Measurements from ENCODE around the gene CD247. TPM values are rescaled to one million over a fixed set of nuclear protein-coding genes. Genes with fewer than 3 reads are reported as not detected.
"Not testable (repeated sequence)": the region's sequence is repeated elsewhere in the genome, so short reads cannot be mapped to it uniquely, and the experiment has no call there.

CD247 gene
- total and polyA plus RNA-seq, 2 donors from 2014 or later: 1.8 to 7.7 TPM

GRCh38 chr1:167562702-167563101 lies 44.4 kb upstream of the CD247 start:
- no peak for DNase-seq
- H3K4me3 ChIP-seq (ENCODE audit: low read length in 3 of 3): no peak overlapping the region

GRCh38 chr1:167561753-167562152 lies 43.4 kb upstream of the CD247 start:
- no peak for DNase-seq
- intact Hi-C loops (cut with DNase I): no loop called here
- no peak for FAIRE-seq

More at GRCh38 chr1:167562702-167563101, 44.4 kb upstream of the CD247 start:
- Histone ChIP-seq H3K9ac (ENCODE audit: low read length in 3 of 3) (no peak overlapping the region), H3K36me3 (ENCODE audit: control insufficient read depth in 2 of 3, insufficient read depth in 3 of 3, low read length in 3 of 3) (no peaks in the 10 kb centered on the region), H3K27me3 (ENCODE audit: control insufficient read depth, insufficient read depth, low read length) (no peaks in the 10 kb centered on the region), H3K4me1 (ENCODE audit: control insufficient read depth in 2 of 3, insufficient read depth in 2 of 3, low read depth in 1 of 3, low read length in 3 of 3) (peaks cover 0 to 2% (median 0%) of the 10 kb centered on the region in 3 donors), H3K9me3 (ENCODE audit: control insufficient read depth in 2 of 3, insufficient read depth in 1 of 3, low read length in 3 of 3) (no peaks in the 10 kb centered on the region), H3K27ac (ENCODE audit: low read depth in 2 of 2, low read length in 2 of 2) (no peak overlapping the region)
- TF ChIP-seq CTCF (IDR thresholded peaks at IDR 0.05; ENCODE audit: borderline replicate concordance, extremely low read depth, insufficient read depth): no peak
- FAIRE-seq: no peak
- intact Hi-C loops (cut with DNase I): no loop called here

GRCh38 chr1:167555971-167556714 lies 37.8 kb upstream of the CD247 start:
- FAIRE-seq: peak; percentile 71
- no peak overlapping the region for H3K27ac ChIP-seq (ENCODE audit: low read depth in 2 of 2, low read length in 2 of 2)

More at GRCh38 chr1:167561753-167562152, 43.4 kb upstream of the CD247 start:
- Histone ChIP-seq H3K4me1 (ENCODE audit: control insufficient read depth in 2 of 3, insufficient read depth in 2 of 3, low read depth in 1 of 3, low read length in 3 of 3) (peaks cover 0 to under 1% (median 0%) of the 10 kb centered on the region in 3 donors), H3K27ac (ENCODE audit: low read depth in 2 of 2, low read length in 2 of 2) (no peak overlapping the region), H3K27me3 (ENCODE audit: control insufficient read depth, insufficient read depth, low read length) (no peaks in the 10 kb centered on the region), H3K9ac (ENCODE audit: low read length in 3 of 3) (no peak overlapping the region), H3K4me3 (ENCODE audit: low read length in 3 of 3) (no peak overlapping the region), H3K36me3 (ENCODE audit: control insufficient read depth in 2 of 3, insufficient read depth in 3 of 3, low read length in 3 of 3) (no peaks in the 10 kb centered on the region), H3K9me3 (ENCODE audit: control insufficient read depth in 2 of 3, insufficient read depth in 1 of 3, low read length in 3 of 3) (no peaks in the 10 kb centered on the region)
- no peak for TF ChIP-seq CTCF (IDR thresholded peaks at IDR 0.05; ENCODE audit: borderline replicate concordance, extremely low read depth, insufficient read depth)

GRCh38 chr1:167555072-167555471 lies 36.7 kb upstream of the CD247 start:
- intact Hi-C loops (cut with DNase I); FAIRE-seq; H3K27ac ChIP-seq (ENCODE audit: low read depth in 2 of 2, low read length in 2 of 2); H3K4me3 ChIP-seq (ENCODE audit: low read length in 3 of 3); H3K9me3 ChIP-seq (ENCODE audit: control insufficient read depth in 2 of 3, insufficient read depth in 1 of 3, low read length in 3 of 3); H3K36me3 ChIP-seq (ENCODE audit: control insufficient read depth in 2 of 3, insufficient read depth in 3 of 3, low read length in 3 of 3); H3K9ac ChIP-seq (ENCODE audit: low read length in 3 of 3); DNase-seq; H3K27me3 ChIP-seq (ENCODE audit: control insufficient read depth, insufficient read depth, low read length): not testable (repeated sequence)
- peaks cover 0 to 11% (median 6%) of the 10 kb centered on the region in 3 donors for H3K4me1 ChIP-seq (ENCODE audit: control insufficient read depth in 2 of 3, insufficient read depth in 2 of 3, low read depth in 1 of 3, low read length in 3 of 3)

More at GRCh38 chr1:167555971-167556714, 37.8 kb upstream of the CD247 start:
- Histone ChIP-seq H3K4me3 (ENCODE audit: low read length in 3 of 3) (no peak overlapping the region), H3K4me1 (ENCODE audit: control insufficient read depth in 2 of 3, insufficient read depth in 2 of 3, low read depth in 1 of 3, low read length in 3 of 3) (peaks cover 0 to 8% (median 5%) of the 10 kb centered on the region in 3 donors), H3K9me3 (ENCODE audit: control insufficient read depth in 2 of 3, insufficient read depth in 1 of 3, low read length in 3 of 3) (no peaks in the 10 kb centered on the region), H3K9ac (ENCODE audit: low read length in 3 of 3) (no peak overlapping the region), H3K27me3 (ENCODE audit: control insufficient read depth, insufficient read depth, low read length) (no peaks in the 10 kb centered on the region), H3K36me3 (ENCODE audit: control insufficient read depth in 2 of 3, insufficient read depth in 3 of 3, low read length in 3 of 3) (no peaks in the 10 kb centered on the region)
- intact Hi-C loops (cut with DNase I): no loop called here
- peak; percentile 68 to 87 (median 82) for DNase-seq
- peak; percentile 92 for TF ChIP-seq CTCF (IDR thresholded peaks at IDR 0.05; ENCODE audit: borderline replicate concordance, extremely low read depth, insufficient read depth)
